Esophagus muscularis mucosa (tissue), 3 donors: Measurements from ENCODE around the gene TRMO.

Experiments
- EP300 ChIP-seq: sonication (generic); formaldehyde crosslinking; IDR thresholded peaks from one replicate; pipeline ENCODE4 v1.6.1; 2017; ENCODE audit warnings: antibody characterized with exemption
- TF ChIP-seq, protein P1 (sequence below), 3 experiments: fragments of 200-600 bp in 2 of 3; fragments of 450-650 bp in 1 of 3; sonication (generic) in 2 of 3; IDR thresholded peaks; one replicate each; pipeline ENCODE4 v1.5.1; 2017 to 2019; ENCODE audit warnings: antibody characterized with exemption in 3 of 3, mild to moderate bottlenecking in 2 of 3, moderate library complexity in 1 of 3

DNA sequence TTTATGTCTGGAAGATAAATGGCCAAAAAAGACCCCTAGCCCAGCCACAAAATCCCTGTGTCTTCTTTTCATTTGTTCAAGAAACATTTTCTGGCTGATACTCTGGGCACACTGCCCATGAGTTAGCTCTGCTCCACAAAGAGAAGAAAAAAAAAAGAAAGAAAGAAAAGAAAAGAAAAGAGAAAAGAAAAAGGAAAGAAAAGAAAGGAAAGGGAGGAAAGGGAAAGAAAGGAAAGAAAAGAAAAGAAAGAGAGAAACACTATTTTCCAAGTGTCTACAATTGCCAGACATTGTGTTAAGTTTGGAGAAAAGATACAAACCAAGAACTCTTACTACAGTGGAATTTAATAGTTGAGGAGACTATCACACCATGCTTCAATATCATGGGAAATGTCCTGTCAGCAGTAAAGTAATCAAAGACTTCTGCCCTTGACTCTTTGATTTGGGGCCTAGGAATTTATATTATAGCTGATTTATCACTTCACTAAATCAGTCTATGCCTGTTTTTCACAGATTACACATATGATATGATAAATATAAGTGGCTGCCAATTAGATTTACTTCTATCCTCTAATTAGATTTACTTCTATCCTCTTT is 3.0 kb downstream of the TRMO start:
- TF ChIP-seq, protein P1, sequence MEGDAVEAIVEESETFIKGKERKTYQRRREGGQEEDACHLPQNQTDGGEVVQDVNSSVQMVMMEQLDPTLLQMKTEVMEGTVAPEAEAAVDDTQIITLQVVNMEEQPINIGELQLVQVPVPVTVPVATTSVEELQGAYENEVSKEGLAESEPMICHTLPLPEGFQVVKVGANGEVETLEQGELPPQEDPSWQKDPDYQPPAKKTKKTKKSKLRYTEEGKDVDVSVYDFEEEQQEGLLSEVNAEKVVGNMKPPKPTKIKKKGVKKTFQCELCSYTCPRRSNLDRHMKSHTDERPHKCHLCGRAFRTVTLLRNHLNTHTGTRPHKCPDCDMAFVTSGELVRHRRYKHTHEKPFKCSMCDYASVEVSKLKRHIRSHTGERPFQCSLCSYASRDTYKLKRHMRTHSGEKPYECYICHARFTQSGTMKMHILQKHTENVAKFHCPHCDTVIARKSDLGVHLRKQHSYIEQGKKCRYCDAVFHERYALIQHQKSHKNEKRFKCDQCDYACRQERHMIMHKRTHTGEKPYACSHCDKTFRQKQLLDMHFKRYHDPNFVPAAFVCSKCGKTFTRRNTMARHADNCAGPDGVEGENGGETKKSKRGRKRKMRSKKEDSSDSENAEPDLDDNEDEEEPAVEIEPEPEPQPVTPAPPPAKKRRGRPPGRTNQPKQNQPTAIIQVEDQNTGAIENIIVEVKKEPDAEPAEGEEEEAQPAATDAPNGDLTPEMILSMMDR (IDR thresholded peaks at IDR 0.05): no peak
- no peak for TF ChIP-seq EP300
